ENCODE data around the gene CEP85L. TPM values are rescaled to one million over a fixed set of nuclear protein-coding genes. Genes with fewer than 3 reads are reported as not detected.

Gene CEP85L
- total RNA-seq, 8 experiments from 2014 or later: 8.3 to 27.8 (median 12.7) TPM

GRCh38 chr6:118674772-118675171 is 23.4 kb upstream of the CEP85L start:
- no peak overlapping the region for H3K4me3 ChIP-seq
- H3K4me1 ChIP-seq (replicated peaks in 1 of 2): no peaks in the 10 kb centered on the region
- no peak for ATAC-seq (replicated peaks in 6 of 8)
- in situ Hi-C loops (cut with MboI; ENCODE audit: low pct_unique_long_range_greater_than_20kb in 2 of 9, low sequenced_read_pairs in 9 of 9, unreplicated experiment in 9 of 9): no loop called here
- WGBS, 10 experiments: 86 to 100% (median 100%) methylated on average over 1 of the region's 1 CpG
- no peak overlapping the region for H3K27ac ChIP-seq

GRCh38 chr6:118672678-118673077 is 21.3 kb upstream of the CEP85L start:
- no peaks in the 10 kb centered on the region for H3K4me1 ChIP-seq (replicated peaks in 1 of 2)
- whole genome bisulfite sequencing, 10 experiments: 50 to 86% (median 80%) methylated on average over 1 of the region's 2 CpGs; no CpG with 5 or more reads in 5 of the 10 experiments
- no peak overlapping the region for H3K4me3 ChIP-seq
- H3K27ac ChIP-seq: no peak overlapping the region
- no peak for ATAC-seq (replicated peaks in 6 of 8)
- in situ Hi-C loops (cut with MboI; ENCODE audit: low pct_unique_long_range_greater_than_20kb in 2 of 9, low sequenced_read_pairs in 9 of 9, unreplicated experiment in 9 of 9): no loop called here

GRCh38 chr6:118669561-118669960 is 18.2 kb upstream of the CEP85L start:
- Histone ChIP-seq H3K4me3 (no peak overlapping the region), H3K4me1 (replicated peaks in 1 of 2) (no peaks in the 10 kb centered on the region), H3K27ac (no peak overlapping the region)
- ATAC-seq (replicated peaks in 6 of 8): no peak
- 80 to 100% (median 100%) methylated on average over 1 of the region's 1 CpG; no CpG with 5 or more reads in 4 of the 10 experiments for WGBS, 10 experiments
- in situ Hi-C loops (cut with MboI; ENCODE audit: low pct_unique_long_range_greater_than_20kb in 2 of 9, low sequenced_read_pairs in 9 of 9, unreplicated experiment in 9 of 9): no loop called here

- H3K4me3 ChIP-seq: no peak overlapping the region
- in situ Hi-C loops (cut with MboI; ENCODE audit: low pct_unique_long_range_greater_than_20kb in 2 of 9, low sequenced_read_pairs in 9 of 9, unreplicated experiment in 9 of 9): no loop called here
- 40 to 100% (median 75%) methylated on average over 1 of the region's 1 CpG; no CpG with 5 or more reads in 4 of the 10 experiments for WGBS, 10 experiments
- ATAC-seq (replicated peaks in 6 of 8): peak in 2 of 8 experiments; percentile 54 to 56
- no peaks in the 10 kb centered on the region for H3K4me1 ChIP-seq (replicated peaks in 1 of 2)
- H3K27ac ChIP-seq: no peak overlapping the region
Observed at GRCh38 chr6:118668761-118669385, 17.5 kb upstream of the CEP85L start.

GRCh38 chr6:118667988-118668387 is 16.6 kb upstream of the CEP85L start:
- no peak overlapping the region for H3K4me3 ChIP-seq
- 45 to 100% (median 85%) methylated on average over 1 of the region's 1 CpG; no CpG with 5 or more reads in 4 of the 10 experiments for WGBS, 10 experiments
- H3K4me1 ChIP-seq (replicated peaks in 1 of 2): no peaks in the 10 kb centered on the region
- in situ Hi-C loops (cut with MboI; ENCODE audit: low pct_unique_long_range_greater_than_20kb in 2 of 9, low sequenced_read_pairs in 9 of 9, unreplicated experiment in 9 of 9): no loop called here
- no peak overlapping the region for H3K27ac ChIP-seq
- ATAC-seq (replicated peaks in 6 of 8): no peak

- WGBS, 10 experiments: 0 to 100% (median 89%) methylated on average over 1 to 3 of the region's 3 CpGs; no CpG with 5 or more reads in 3 of the 10 experiments
- no peak for ATAC-seq (replicated peaks in 6 of 8)
- Histone ChIP-seq H3K4me3 (no peak overlapping the region), H3K27ac (no peak overlapping the region), H3K4me1 (replicated peaks in 1 of 2) (peaks cover 0 to 5% of the 10 kb centered on the region in 2 donors)
- in situ Hi-C loops (cut with MboI; ENCODE audit: low pct_unique_long_range_greater_than_20kb in 2 of 9, low sequenced_read_pairs in 9 of 9, unreplicated experiment in 9 of 9): no loop called here
Observed at GRCh38 chr6:118665011-118665410, 13.6 kb upstream of the CEP85L start.

- WGBS, 10 experiments: 44 to 100% (median 77%) methylated on average over 2 to 8 of the region's 10 CpGs
- no peak for ATAC-seq (replicated peaks in 6 of 8)
- in situ Hi-C loops (cut with MboI; ENCODE audit: low pct_unique_long_range_greater_than_20kb in 2 of 9, low sequenced_read_pairs in 9 of 9, unreplicated experiment in 9 of 9): no loop called here
Observed at GRCh38 chr6:118663993-118664985, 12.9 kb upstream of the CEP85L start.

GRCh38 chr6:118661831-118662230 is 10.4 kb upstream of the CEP85L start:
- H3K4me3 ChIP-seq: no peak overlapping the region
- peaks cover 0 to 8% of the 10 kb centered on the region in 2 donors for H3K4me1 ChIP-seq (replicated peaks in 1 of 2)
- in situ Hi-C loops (cut with MboI; ENCODE audit: low pct_unique_long_range_greater_than_20kb in 2 of 9, low sequenced_read_pairs in 9 of 9, unreplicated experiment in 9 of 9): no loop called here
- no peak overlapping the region for H3K27ac ChIP-seq
- ATAC-seq (replicated peaks in 6 of 8): no peak
- 83 to 100% (median 92%) methylated on average over 2 to 3 of the region's 3 CpGs; no CpG with 5 or more reads in 1 of the 10 experiments for WGBS, 10 experiments

More at GRCh38 chr6:118663993-118664985, 12.9 kb upstream of the CEP85L start:
- Histone ChIP-seq H3K27ac (no peak overlapping the region), H3K4me3 (no peak overlapping the region), H3K4me1 (replicated peaks in 1 of 2) (peaks cover 0 to 8% of the 10 kb centered on the region in 2 donors)

GRCh38 chr6:118660218-118660569 is 8.8 kb upstream of the CEP85L start:
- no peak overlapping the region for H3K4me3 ChIP-seq
- peaks cover 0 to 8% of the 10 kb centered on the region in 2 donors for H3K4me1 ChIP-seq (replicated peaks in 1 of 2)
- in situ Hi-C loops (cut with MboI; ENCODE audit: low pct_unique_long_range_greater_than_20kb in 2 of 9, low sequenced_read_pairs in 9 of 9, unreplicated experiment in 9 of 9): no loop called here
- peak in 4 of 8 experiments; percentile 22 to 79 (median 64) for ATAC-seq (replicated peaks in 6 of 8)
- H3K27ac ChIP-seq: no peak overlapping the region

- peak in 2 of 8 experiments; percentile 20 to 36 for ATAC-seq (replicated peaks in 6 of 8)
- in situ Hi-C loops (cut with MboI; ENCODE audit: low pct_unique_long_range_greater_than_20kb in 2 of 9, low sequenced_read_pairs in 9 of 9, unreplicated experiment in 9 of 9): no loop called here
Observed at GRCh38 chr6:118659513-118660217, 8.3 kb upstream of the CEP85L start.

GRCh38 chr6:118656847-118657451 is 5.6 kb upstream of the CEP85L start:
- in situ Hi-C loops (cut with MboI; ENCODE audit: low pct_unique_long_range_greater_than_20kb in 2 of 9, low sequenced_read_pairs in 9 of 9, unreplicated experiment in 9 of 9): no loop called here
- 80 to 100% (median 92%) methylated on average over 1 to 3 of the region's 3 CpGs for WGBS, 10 experiments
- no peak for ATAC-seq (replicated peaks in 6 of 8)
- Histone ChIP-seq H3K4me3 (no peak overlapping the region), H3K4me1 (replicated peaks in 1 of 2) (peaks cover 4 to 8% of the 10 kb centered on the region in 2 donors), H3K27ac (no peak overlapping the region)

More at GRCh38 chr6:118659513-118660217, 8.3 kb upstream of the CEP85L start:
- 0 to 94% (median 84%) methylated on average over 1 to 9 of the region's 9 CpGs for WGBS, 10 experiments
- H3K27ac ChIP-seq: no peak overlapping the region
- no peak overlapping the region for H3K4me3 ChIP-seq
- peaks cover 0 to 8% of the 10 kb centered on the region in 2 donors for H3K4me1 ChIP-seq (replicated peaks in 1 of 2)

- Histone ChIP-seq H3K27ac (peak overlapping the region; percentile 5 to 55), H3K4me1 (replicated peaks in 1 of 2) (peaks cover 8 to 13% of the 10 kb centered on the region in 2 donors), H3K4me3 (peak overlapping the region; percentile 58 to 98 (median 89))
- 53 to 86% (median 81%) methylated on average over 3 to 12 of the region's 20 CpGs; no CpG with 5 or more reads in 2 of the 10 experiments for WGBS, 10 experiments
- ATAC-seq (replicated peaks in 6 of 8): no peak
- in situ Hi-C loops (cut with MboI; ENCODE audit: low pct_unique_long_range_greater_than_20kb in 2 of 9, low sequenced_read_pairs in 9 of 9, unreplicated experiment in 9 of 9): no loop called here
Observed at GRCh38 chr6:118652051-118652615, 742 bp upstream of the CEP85L start.
